Liver (tissue), 9 donors: ENCODE measurements around the gene ACSL3. TPM values are rescaled to one million over a fixed set of nuclear protein-coding genes. Genes with fewer than 3 reads are reported as not detected.
A peak's percentile ranks its signal among the peaks of the same experiment; 100 is the strongest.

Experiments used
- DNase-seq: peaks from one replicate; pipeline ENCODE4 v3.0.0-alpha.2; 2017; ENCODE audit warnings: low spot score
- H3K27ac ChIP-seq, 2 donors: one replicate each; pipeline ENCODE4 v1.7.0; 2013; ENCODE audit warnings: inconsistent platforms in 2 of 2, low read length in 2 of 2, control low read depth in 1 of 2, low read depth in 1 of 2, mild to moderate bottlenecking in 1 of 2
- H3K27me3 ChIP-seq, 4 donors: one replicate each; pipeline versions ENCODE4 v1.6.1 to v1.7.0; 2013; ENCODE audit warnings: low read length in 3 of 4, inconsistent platforms in 1 of 4, mild to moderate bottlenecking in 1 of 4, moderate library complexity in 1 of 4; ENCODE audit not compliant: control insufficient read depth in 4 of 4, insufficient read depth in 4 of 4
- H3K36me3 ChIP-seq, 4 donors: one replicate each; pipeline versions ENCODE4 v1.6.1 to v1.7.0; 2013; ENCODE audit warnings: low read length in 3 of 4, mild to moderate bottlenecking in 3 of 4, low read depth in 1 of 4, moderate library complexity in 1 of 4; ENCODE audit not compliant: control insufficient read depth in 4 of 4, insufficient read depth in 3 of 4
- H3K4me1 ChIP-seq, 4 donors: one replicate each; pipeline versions ENCODE4 v1.6.1 to v1.7.0; 2013; ENCODE audit warnings: low read length in 3 of 4, mild to moderate bottlenecking in 3 of 4, moderate library complexity in 1 of 4; ENCODE audit not compliant: control insufficient read depth in 4 of 4, insufficient read depth in 4 of 4
- H3K4me3 ChIP-seq, 3 donors: one replicate each; pipeline versions ENCODE4 v1.6.1 to v1.7.0; 2013; ENCODE audit warnings: low read length in 3 of 3, control low read depth in 1 of 3, low read depth in 1 of 3, mild to moderate bottlenecking in 1 of 3
- H3K9ac ChIP-seq, 2 donors: one replicate each; pipeline ENCODE4 v1.7.0; 2013; ENCODE audit warnings: low read length in 2 of 2, mild to moderate bottlenecking in 2 of 2, moderate library complexity in 2 of 2, control low read depth in 1 of 2, low read depth in 1 of 2
- H3K9me3 ChIP-seq, 4 donors: one replicate each; pipeline versions ENCODE4 v1.6.1 to v1.7.0; 2013; ENCODE audit warnings: low read length in 3 of 4; ENCODE audit not compliant: control insufficient read depth in 4 of 4
- EGR1 ChIP-seq, 2 donors: IDR thresholded peaks; 2 replicates each; pipeline ENCODE4 v1.6.1; 2016 to 2018; ENCODE audit warnings: antibody characterized with exemption in 2 of 2, low read depth in 2 of 2
- FOXA1 ChIP-seq: IDR thresholded peaks from 2 replicates; pipeline ENCODE4 v1.6.1; 2016; ENCODE audit warnings: antibody characterized with exemption
- FOXA2 ChIP-seq: IDR thresholded peaks from 2 replicates; pipeline ENCODE4 v1.6.1; 2016; ENCODE audit warnings: antibody characterized with exemption
- GABPA ChIP-seq, 2 donors: IDR thresholded peaks in 1 of 2; conservative IDR thresholded peaks in 1 of 2; 2 replicates each; pipeline ENCODE4 v1.6.1; 2016; ENCODE audit warnings: antibody characterized with exemption in 2 of 2, mild to moderate bottlenecking in 1 of 2, moderate library complexity in 1 of 2
- HNF4A ChIP-seq, 2 donors: conservative IDR thresholded peaks; 2 replicates each; pipeline ENCODE4 v1.6.1; 2016; ENCODE audit warnings: antibody characterized with exemption in 2 of 2, mild to moderate bottlenecking in 2 of 2
- NR2F2 ChIP-seq: IDR thresholded peaks from 2 replicates; pipeline ENCODE4 v1.6.1; 2016; ENCODE audit warnings: antibody characterized with exemption
- RAD21 ChIP-seq, 2 donors: IDR thresholded peaks; 2 replicates each; pipeline ENCODE4 v1.6.1; 2016; ENCODE audit warnings: antibody characterized with exemption in 2 of 2, mild to moderate bottlenecking in 2 of 2
- RXRA ChIP-seq, 2 donors: IDR thresholded peaks; 2 replicates each; pipeline ENCODE4 v1.6.1; 2017 to 2018; ENCODE audit warnings: antibody characterized with exemption in 2 of 2, mild to moderate bottlenecking in 1 of 2
- SP1 ChIP-seq: IDR thresholded peaks from 2 replicates; pipeline ENCODE4 v1.6.1; 2018; ENCODE audit warnings: antibody characterized with exemption, mild to moderate bottlenecking
- TAF1 ChIP-seq: conservative IDR thresholded peaks from 2 replicates; pipeline ENCODE4 v1.6.1; 2016; ENCODE audit warnings: antibody characterized with exemption, mild to moderate bottlenecking
- YY1 ChIP-seq: IDR thresholded peaks from 2 replicates; pipeline ENCODE4 v1.6.1; 2016; ENCODE audit warnings: antibody characterized with exemption, mild to moderate bottlenecking
- WGBS: extraction: QIAGEN DNeasy Blood & Tissue Kit; methylation state at CpG from one replicate; pipeline ENCODE4 v1.1.7; 2013; 5-methylcytosine and 5-hydroxymethylcytosine counted together
- polyA plus RNA-seq, 2 donors: library from polyadenylated mRNA; stranded (reverse) in 1 of 2; unstranded in 1 of 2; fragments of 200-250 nt in 1 of 2; fragments of >200 nt in 1 of 2; fragmentation: Nextera tagmentation in 1 of 2; extraction: Ambion mirVana in 1 of 2; gene quantifications; one replicate each; pipeline versions ENCODE4 v1.2.1 to v1.2.3, GENCODE V29; 2013 to 2015
- total RNA-seq, 2 donors: library from RNA; depleted of rRNA; stranded (reverse); fragments of >200 nt; gene quantifications; one replicate each; pipeline ENCODE4 v1.2.3, GENCODE V29; 2014
- TF ChIP-seq, protein P1 (sequence below): IDR thresholded peaks from 2 replicates; pipeline ENCODE4 v1.6.1; 2016; ENCODE audit warnings: antibody characterized with exemption, mild to moderate bottlenecking
- TF ChIP-seq, protein P2 (sequence below): fragments of 150-350 bp; IDR thresholded peaks from 2 replicates; pipeline ENCODE4 v1.5.1; 2017; ENCODE audit warnings: improper control_type of control experiment, low read depth, low read length; ENCODE audit not compliant: missing input control
- TF ChIP-seq, protein P3 (sequence below): IDR thresholded peaks from 2 replicates; pipeline ENCODE4 v1.6.1; 2016; ENCODE audit warnings: antibody characterized with exemption
- TF ChIP-seq, protein P4 (sequence below): IDR thresholded peaks from 2 replicates; pipeline ENCODE4 v1.6.1; 2016; ENCODE audit warnings: antibody characterized with exemption
- TF ChIP-seq, protein P5 (sequence below): IDR thresholded peaks from 2 replicates; pipeline ENCODE4 v1.6.1; 2016; ENCODE audit warnings: antibody characterized with exemption
- donor health status: healthy.
- donor health status: healthy.
- donor health status: healthy.
- donor health status: healthy.
- donor health status: healthy.

The ACSL3 gene
- total and polyA plus RNA-seq, 4 donors = 22.2 to 66.6 (median 43.3) TPM

DNA sequence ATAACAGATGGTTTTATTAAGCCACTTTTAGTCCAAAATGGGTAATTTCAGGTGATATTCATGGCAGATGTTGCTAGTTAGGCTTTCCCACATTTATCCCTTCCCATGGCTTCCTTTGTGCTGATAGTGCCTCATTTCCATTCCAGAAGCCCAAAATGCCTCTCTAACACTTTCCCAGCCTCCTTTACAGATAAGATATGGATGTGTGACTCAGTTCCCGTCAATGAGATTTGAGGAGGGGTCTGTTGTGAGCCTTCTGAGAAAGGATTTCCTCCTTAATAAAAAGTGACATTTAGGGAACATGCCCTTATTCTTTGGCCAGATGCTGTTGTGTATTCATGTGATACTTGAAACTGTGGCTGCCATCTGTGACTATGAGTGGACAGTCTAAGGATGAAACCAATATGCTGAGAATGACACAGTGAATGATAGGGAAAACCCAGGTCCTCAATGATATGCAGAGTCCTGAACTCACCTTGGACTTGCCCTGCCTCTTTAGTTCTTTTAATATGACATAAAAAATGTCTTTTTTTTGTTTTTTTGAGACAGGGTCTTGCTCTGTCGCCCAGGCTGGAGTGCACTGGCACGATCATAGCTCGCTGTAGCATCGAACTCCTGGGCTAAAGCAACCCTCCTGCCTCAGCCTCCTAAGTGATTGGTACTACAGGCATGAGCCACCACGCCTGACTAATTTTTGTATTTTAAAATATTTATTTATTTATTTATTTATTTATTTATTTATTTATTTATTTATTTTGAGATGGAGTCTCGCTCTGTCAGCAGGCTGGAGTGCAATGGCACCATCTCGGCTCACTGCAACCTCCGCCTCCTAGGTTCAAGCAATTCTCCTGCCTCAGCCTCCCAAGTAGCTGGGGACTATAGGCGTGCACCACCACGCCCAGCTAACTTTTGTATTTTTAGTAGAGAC, 5.8 kb upstream of the ACSL3 start:
- WGBS = 95% methylated on average over 11 of the region's 11 CpGs
- Histone ChIP-seq H3K36me3 (no peaks in the 10 kb centered on the region), H3K4me3 (no peak overlapping the region)

DNA sequence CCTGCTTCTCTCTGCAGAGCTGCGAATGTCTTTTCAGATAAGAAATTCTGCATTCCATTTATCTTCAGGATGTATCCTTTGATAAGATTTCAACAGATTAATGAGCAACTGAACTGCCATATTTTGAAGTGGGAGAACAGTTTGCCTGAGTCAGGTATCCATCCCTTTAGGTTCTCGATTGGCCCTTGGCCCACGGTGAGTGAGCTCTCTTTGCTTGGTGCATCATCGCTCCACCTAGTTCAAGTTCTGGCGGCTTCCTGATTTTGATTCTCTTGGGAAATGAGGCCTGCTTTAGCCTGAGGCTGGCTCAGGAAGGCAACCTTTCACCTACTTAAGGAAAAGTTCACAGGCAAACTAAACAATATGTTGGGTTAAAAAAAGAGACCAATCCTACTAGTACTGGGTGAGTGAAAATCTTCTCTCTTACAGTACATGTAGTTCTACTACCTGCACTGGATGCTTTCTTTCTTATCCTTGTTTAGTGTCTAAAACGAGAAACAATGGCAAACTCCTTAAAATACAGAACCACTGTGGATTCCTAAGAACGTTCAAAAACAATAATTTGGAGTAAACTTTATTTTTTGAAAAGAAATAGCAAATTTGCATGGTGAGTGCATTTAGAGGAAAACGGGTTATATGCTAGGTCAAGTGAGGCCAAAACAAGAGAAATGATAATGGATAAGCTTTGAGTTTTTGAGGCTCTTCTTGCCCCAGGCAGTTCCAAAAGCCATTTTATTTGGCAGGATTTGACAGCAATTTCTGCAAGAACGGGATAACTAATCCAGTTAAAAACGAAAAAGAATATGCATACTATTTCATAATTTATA, 837 bp upstream of the ACSL3 start:
- 16% methylated on average over 10 of the region's 10 CpGs for WGBS
- no peak for TF ChIP-seq EGR1 (IDR thresholded peaks at IDR 0.05; ENCODE audit: low read depth in 2 of 2)
- peak; percentile 39 to 48 for TF ChIP-seq HNF4A (conservative IDR thresholded peaks at IDR 0.05)
- TF ChIP-seq RXRA (IDR thresholded peaks at IDR 0.05) = peak; percentile 91
- TF ChIP-seq SP1 = peak; percentile 94
- TF ChIP-seq, protein P1, sequence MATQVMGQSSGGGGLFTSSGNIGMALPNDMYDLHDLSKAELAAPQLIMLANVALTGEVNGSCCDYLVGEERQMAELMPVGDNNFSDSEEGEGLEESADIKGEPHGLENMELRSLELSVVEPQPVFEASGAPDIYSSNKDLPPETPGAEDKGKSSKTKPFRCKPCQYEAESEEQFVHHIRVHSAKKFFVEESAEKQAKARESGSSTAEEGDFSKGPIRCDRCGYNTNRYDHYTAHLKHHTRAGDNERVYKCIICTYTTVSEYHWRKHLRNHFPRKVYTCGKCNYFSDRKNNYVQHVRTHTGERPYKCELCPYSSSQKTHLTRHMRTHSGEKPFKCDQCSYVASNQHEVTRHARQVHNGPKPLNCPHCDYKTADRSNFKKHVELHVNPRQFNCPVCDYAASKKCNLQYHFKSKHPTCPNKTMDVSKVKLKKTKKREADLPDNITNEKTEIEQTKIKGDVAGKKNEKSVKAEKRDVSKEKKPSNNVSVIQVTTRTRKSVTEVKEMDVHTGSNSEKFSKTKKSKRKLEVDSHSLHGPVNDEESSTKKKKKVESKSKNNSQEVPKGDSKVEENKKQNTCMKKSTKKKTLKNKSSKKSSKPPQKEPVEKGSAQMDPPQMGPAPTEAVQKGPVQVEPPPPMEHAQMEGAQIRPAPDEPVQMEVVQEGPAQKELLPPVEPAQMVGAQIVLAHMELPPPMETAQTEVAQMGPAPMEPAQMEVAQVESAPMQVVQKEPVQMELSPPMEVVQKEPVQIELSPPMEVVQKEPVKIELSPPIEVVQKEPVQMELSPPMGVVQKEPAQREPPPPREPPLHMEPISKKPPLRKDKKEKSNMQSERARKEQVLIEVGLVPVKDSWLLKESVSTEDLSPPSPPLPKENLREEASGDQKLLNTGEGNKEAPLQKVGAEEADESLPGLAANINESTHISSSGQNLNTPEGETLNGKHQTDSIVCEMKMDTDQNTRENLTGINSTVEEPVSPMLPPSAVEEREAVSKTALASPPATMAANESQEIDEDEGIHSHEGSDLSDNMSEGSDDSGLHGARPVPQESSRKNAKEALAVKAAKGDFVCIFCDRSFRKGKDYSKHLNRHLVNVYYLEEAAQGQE = peak; percentile 69
- TF ChIP-seq RAD21 (IDR thresholded peaks at IDR 0.05) = peak; percentile 50 to 63
- TF ChIP-seq YY1 = peak; percentile 44
- TF ChIP-seq, protein P2, sequence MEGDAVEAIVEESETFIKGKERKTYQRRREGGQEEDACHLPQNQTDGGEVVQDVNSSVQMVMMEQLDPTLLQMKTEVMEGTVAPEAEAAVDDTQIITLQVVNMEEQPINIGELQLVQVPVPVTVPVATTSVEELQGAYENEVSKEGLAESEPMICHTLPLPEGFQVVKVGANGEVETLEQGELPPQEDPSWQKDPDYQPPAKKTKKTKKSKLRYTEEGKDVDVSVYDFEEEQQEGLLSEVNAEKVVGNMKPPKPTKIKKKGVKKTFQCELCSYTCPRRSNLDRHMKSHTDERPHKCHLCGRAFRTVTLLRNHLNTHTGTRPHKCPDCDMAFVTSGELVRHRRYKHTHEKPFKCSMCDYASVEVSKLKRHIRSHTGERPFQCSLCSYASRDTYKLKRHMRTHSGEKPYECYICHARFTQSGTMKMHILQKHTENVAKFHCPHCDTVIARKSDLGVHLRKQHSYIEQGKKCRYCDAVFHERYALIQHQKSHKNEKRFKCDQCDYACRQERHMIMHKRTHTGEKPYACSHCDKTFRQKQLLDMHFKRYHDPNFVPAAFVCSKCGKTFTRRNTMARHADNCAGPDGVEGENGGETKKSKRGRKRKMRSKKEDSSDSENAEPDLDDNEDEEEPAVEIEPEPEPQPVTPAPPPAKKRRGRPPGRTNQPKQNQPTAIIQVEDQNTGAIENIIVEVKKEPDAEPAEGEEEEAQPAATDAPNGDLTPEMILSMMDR = no peak
- TF ChIP-seq, protein P3, sequence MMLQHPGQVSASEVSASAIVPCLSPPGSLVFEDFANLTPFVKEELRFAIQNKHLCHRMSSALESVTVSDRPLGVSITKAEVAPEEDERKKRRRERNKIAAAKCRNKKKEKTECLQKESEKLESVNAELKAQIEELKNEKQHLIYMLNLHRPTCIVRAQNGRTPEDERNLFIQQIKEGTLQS = no peak
- TF ChIP-seq, protein P4, sequence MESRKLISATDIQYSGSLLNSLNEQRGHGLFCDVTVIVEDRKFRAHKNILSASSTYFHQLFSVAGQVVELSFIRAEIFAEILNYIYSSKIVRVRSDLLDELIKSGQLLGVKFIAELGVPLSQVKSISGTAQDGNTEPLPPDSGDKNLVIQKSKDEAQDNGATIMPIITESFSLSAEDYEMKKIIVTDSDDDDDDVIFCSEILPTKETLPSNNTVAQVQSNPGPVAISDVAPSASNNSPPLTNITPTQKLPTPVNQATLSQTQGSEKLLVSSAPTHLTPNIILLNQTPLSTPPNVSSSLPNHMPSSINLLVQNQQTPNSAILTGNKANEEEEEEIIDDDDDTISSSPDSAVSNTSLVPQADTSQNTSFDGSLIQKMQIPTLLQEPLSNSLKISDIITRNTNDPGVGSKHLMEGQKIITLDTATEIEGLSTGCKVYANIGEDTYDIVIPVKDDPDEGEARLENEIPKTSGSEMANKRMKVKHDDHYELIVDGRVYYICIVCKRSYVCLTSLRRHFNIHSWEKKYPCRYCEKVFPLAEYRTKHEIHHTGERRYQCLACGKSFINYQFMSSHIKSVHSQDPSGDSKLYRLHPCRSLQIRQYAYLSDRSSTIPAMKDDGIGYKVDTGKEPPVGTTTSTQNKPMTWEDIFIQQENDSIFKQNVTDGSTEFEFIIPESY = no peak
- TF ChIP-seq FOXA2 = no peak
- TF ChIP-seq, protein P5, sequence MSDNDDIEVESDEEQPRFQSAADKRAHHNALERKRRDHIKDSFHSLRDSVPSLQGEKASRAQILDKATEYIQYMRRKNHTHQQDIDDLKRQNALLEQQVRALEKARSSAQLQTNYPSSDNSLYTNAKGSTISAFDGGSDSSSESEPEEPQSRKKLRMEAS = peak; percentile 31
- peak; percentile 23 for TF ChIP-seq TAF1

More for the DNA sequence above, 5.8 kb upstream of the ACSL3 start:
- Histone ChIP-seq H3K4me1 (peaks cover 0 to 4% (median 3%) of the 10 kb centered on the region in 4 donors), H3K27ac (no peak overlapping the region), H3K27me3 (no peaks in the 10 kb centered on the region), H3K9me3 (no peaks in the 10 kb centered on the region), H3K9ac (no peak overlapping the region)
- TF ChIP-seq GABPA (IDR thresholded peaks at IDR 0.05 in 1 of 2, conservative IDR thresholded peaks at IDR 0.05 in 1 of 2) = no peak
- TF ChIP-seq FOXA2 = no peak
- no peak for TF ChIP-seq HNF4A (conservative IDR thresholded peaks at IDR 0.05)
- no peak for TF ChIP-seq SP1
- no peak for TF ChIP-seq TAF1
- TF ChIP-seq, protein P3 = no peak
- no peak for TF ChIP-seq YY1
- TF ChIP-seq FOXA1 = no peak
- TF ChIP-seq, protein P4 = no peak
- no peak for TF ChIP-seq RXRA (IDR thresholded peaks at IDR 0.05)
- no peak for TF ChIP-seq NR2F2
- DNase-seq = no peak

More for the DNA sequence above, 837 bp upstream of the ACSL3 start:
- no peaks in the 10 kb centered on the region for H3K9me3 ChIP-seq
- H3K27ac ChIP-seq = peak overlapping the region; percentile 57 to 60
- peak; percentile 39 for DNase-seq
- H3K4me3 ChIP-seq = peak overlapping the region in 2 of 3 donors; percentile 17 to 100
- H3K36me3 ChIP-seq = no peaks in the 10 kb centered on the region
- H3K27me3 ChIP-seq = no peaks in the 10 kb centered on the region
- peaks cover 0 to 35% (median 21%) of the 10 kb centered on the region in 4 donors for H3K4me1 ChIP-seq
- H3K9ac ChIP-seq = peak overlapping the region in 1 of 2 donors; percentile 55
